SKM-1 treated with dmso at 0.1 percent for 144 hours (cell line): ENCODE data around the gene RSBN1L.

Experiments used
- DNase-seq: peaks from one replicate; lab custom pipeline; 2025; ENCODE audit not compliant: unreplicated experiment; lab: John Stamatoyannopoulos, UW

RSBN1L gene

GRCh38 chr7:77799078-77799964 lies 103.1 kb downstream of the RSBN1L start:
- peak; percentile 44 for DNase-seq

- no peak for DNase-seq
Observed at GRCh38 chr7:77800158-77800557, 103.9 kb downstream of the RSBN1L start.

- DNase-seq = no peak
Observed at GRCh38 chr7:77800730-77801129, 104.5 kb downstream of the RSBN1L start.

GRCh38 chr7:77802557-77803405 lies 106.5 kb downstream of the RSBN1L start:
- no peak for DNase-seq

GRCh38 chr7:77806425-77806824 lies 110.2 kb downstream of the RSBN1L start:
- DNase-seq = no peak

- no peak for DNase-seq
Observed at GRCh38 chr7:77808517-77808916, 112.3 kb downstream of the RSBN1L start.

- DNase-seq = no peak
Observed at GRCh38 chr7:77811516-77812289, 115.4 kb downstream of the RSBN1L start.

GRCh38 chr7:77812290-77812685 lies 116.0 kb downstream of the RSBN1L start:
- no peak for DNase-seq

- DNase-seq = no peak
Observed at GRCh38 chr7:77813180-77813579, 116.9 kb downstream of the RSBN1L start.

GRCh38 chr7:77819021-77819420 lies 122.8 kb downstream of the RSBN1L start:
- DNase-seq = no peak

- DNase-seq = no peak
Observed at GRCh38 chr7:77820967-77821366, 124.7 kb downstream of the RSBN1L start.

- no peak for DNase-seq
Observed at GRCh38 chr7:77822269-77822668, 126.0 kb downstream of the RSBN1L start.

- DNase-seq = no peak
Observed at GRCh38 chr7:77823787-77824186, 127.5 kb downstream of the RSBN1L start.

GRCh38 chr7:77824636-77825035 lies 128.4 kb downstream of the RSBN1L start:
- no peak for DNase-seq

GRCh38 chr7:77825131-77825530 lies 128.9 kb downstream of the RSBN1L start:
- DNase-seq = peak; percentile 32

GRCh38 chr7:77826300-77826699 lies 130.0 kb downstream of the RSBN1L start:
- no peak for DNase-seq

- DNase-seq = no peak
Observed at GRCh38 chr7:77827999-77828398, 131.7 kb downstream of the RSBN1L start.

- no peak for DNase-seq
Observed at GRCh38 chr7:77830649-77831355, 134.5 kb downstream of the RSBN1L start.

- no peak for DNase-seq
Observed at GRCh38 chr7:77831481-77831880, 135.2 kb downstream of the RSBN1L start.

GRCh38 chr7:77831953-77832352 lies 135.7 kb downstream of the RSBN1L start:
- no peak for DNase-seq
